Measurements from ENCODE around the gene C14orf180.
"Not testable (repeated sequence)": the region's sequence is repeated elsewhere in the genome, so short reads cannot be mapped to it uniquely, and the experiment has no call there.

Gene C14orf180

GRCh38 chr14:104576232-104576969 is 3.2 kb upstream of the C14orf180 start:
- Histone ChIP-seq H3K27me3 (ENCODE audit: insufficient read depth, low read length) (no peaks in the 10 kb centered on the region), H3K27ac (ENCODE audit: low read length) (no peak overlapping the region), H3K4me1 (ENCODE audit: insufficient read depth, low read length) (no peaks in the 10 kb centered on the region), H3K36me3 (ENCODE audit: insufficient read depth, low read depth, low read length) (no peaks in the 10 kb centered on the region), H3K9ac (ENCODE audit: low read depth, low read length) (no peak overlapping the region), H3K4me3 (ENCODE audit: low read length) (no peak overlapping the region), H3K9me3 (ENCODE audit: insufficient read depth, low read depth, low read length) (no peaks in the 10 kb centered on the region)

DNA sequence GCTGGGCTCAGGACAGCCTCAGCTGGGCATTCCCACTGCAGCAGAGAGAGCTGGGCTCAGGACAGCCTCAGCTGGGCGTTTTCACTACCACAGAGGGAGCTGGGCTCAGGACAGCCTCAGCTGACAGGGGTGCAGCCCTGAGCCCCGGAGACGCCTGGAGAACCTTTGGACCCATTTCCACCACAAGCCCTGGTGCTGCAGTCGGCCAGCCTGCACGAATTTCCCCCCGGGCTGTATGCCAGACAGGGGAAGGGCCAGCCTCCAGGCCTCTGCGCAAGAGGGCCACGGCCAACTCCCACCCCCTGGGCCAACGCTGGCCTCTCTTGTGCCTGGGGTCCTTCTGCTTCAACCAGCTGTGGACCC is 2.6 kb upstream of the C14orf180 start:
- no peak overlapping the region for H3K27ac ChIP-seq (ENCODE audit: low read length)
- H3K27me3 ChIP-seq (ENCODE audit: insufficient read depth, low read length) = no peaks in the 10 kb centered on the region
- H3K4me1 ChIP-seq (ENCODE audit: insufficient read depth, low read length) = no peaks in the 10 kb centered on the region
- no peaks in the 10 kb centered on the region for H3K9me3 ChIP-seq (ENCODE audit: insufficient read depth, low read depth, low read length)
- H3K4me3 ChIP-seq (ENCODE audit: low read length) = no peak overlapping the region
- H3K9ac ChIP-seq (ENCODE audit: low read depth, low read length) = no peak overlapping the region
- H3K36me3 ChIP-seq (ENCODE audit: insufficient read depth, low read depth, low read length) = no peaks in the 10 kb centered on the region

- no peaks in the 10 kb centered on the region for H3K27me3 ChIP-seq (ENCODE audit: insufficient read depth, low read length)
These were observed 2.1 kb upstream of the C14orf180 start for GRCh38 chr14:104577426-104577825.

GRCh38 chr14:104577847-104578301 is 1.7 kb upstream of the C14orf180 start:
- H3K4me3 ChIP-seq (ENCODE audit: low read length) = no peak overlapping the region
- H3K9me3 ChIP-seq (ENCODE audit: insufficient read depth, low read depth, low read length) = no peaks in the 10 kb centered on the region
- H3K27me3 ChIP-seq (ENCODE audit: insufficient read depth, low read length) = no peaks in the 10 kb centered on the region
- no peak overlapping the region for H3K27ac ChIP-seq (ENCODE audit: low read length)
- no peaks in the 10 kb centered on the region for H3K4me1 ChIP-seq (ENCODE audit: insufficient read depth, low read length)
- no peak overlapping the region for H3K9ac ChIP-seq (ENCODE audit: low read depth, low read length)
- no peaks in the 10 kb centered on the region for H3K36me3 ChIP-seq (ENCODE audit: insufficient read depth, low read depth, low read length)

More at GRCh38 chr14:104577426-104577825, 2.1 kb upstream of the C14orf180 start:
- Histone ChIP-seq H3K27ac (ENCODE audit: low read length) (no peak overlapping the region), H3K36me3 (ENCODE audit: insufficient read depth, low read depth, low read length) (no peaks in the 10 kb centered on the region), H3K4me1 (ENCODE audit: insufficient read depth, low read length) (no peaks in the 10 kb centered on the region), H3K9me3 (ENCODE audit: insufficient read depth, low read depth, low read length) (no peaks in the 10 kb centered on the region), H3K9ac (ENCODE audit: low read depth, low read length) (no peak overlapping the region), H3K4me3 (ENCODE audit: low read length) (no peak overlapping the region)

- Histone ChIP-seq H3K4me3 (ENCODE audit: low read length) (no peak overlapping the region), H3K36me3 (ENCODE audit: insufficient read depth, low read depth, low read length) (no peaks in the 10 kb centered on the region), H3K4me1 (ENCODE audit: insufficient read depth, low read length) (no peaks in the 10 kb centered on the region), H3K9me3 (ENCODE audit: insufficient read depth, low read depth, low read length) (no peaks in the 10 kb centered on the region), H3K9ac (ENCODE audit: low read depth, low read length) (no peak overlapping the region), H3K27ac (ENCODE audit: low read length) (no peak overlapping the region), H3K27me3 (ENCODE audit: insufficient read depth, low read length) (no peaks in the 10 kb centered on the region)
These were observed 1.2 kb upstream of the C14orf180 start for GRCh38 chr14:104578321-104578720.

DNA sequence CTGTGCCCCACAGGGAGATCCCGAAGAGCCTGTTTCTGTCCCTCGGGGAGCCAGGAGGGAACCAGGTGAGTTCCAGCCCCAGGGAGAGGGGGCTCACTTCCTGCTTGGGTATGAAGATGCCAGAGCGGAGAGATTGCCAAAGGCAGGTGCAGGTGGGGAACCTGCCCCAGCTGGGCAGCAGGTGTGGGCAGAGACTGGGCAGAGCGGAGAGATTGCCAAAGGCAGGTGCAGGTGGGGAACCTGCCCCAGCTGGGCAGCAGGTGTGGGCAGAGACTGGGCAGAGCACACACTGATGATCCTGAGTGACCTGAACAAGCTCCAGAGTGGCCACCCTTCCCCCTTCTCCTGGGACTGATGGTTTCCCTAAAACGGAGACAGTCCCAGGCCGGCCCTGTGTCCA is 375 bp downstream of the C14orf180 start:
- not testable (repeated sequence) for H3K36me3 ChIP-seq (ENCODE audit: insufficient read depth, low read depth, low read length); H3K4me3 ChIP-seq (ENCODE audit: low read length); H3K4me1 ChIP-seq (ENCODE audit: insufficient read depth, low read length); H3K9me3 ChIP-seq (ENCODE audit: insufficient read depth, low read depth, low read length); H3K27ac ChIP-seq (ENCODE audit: low read length); H3K9ac ChIP-seq (ENCODE audit: low read depth, low read length); H3K27me3 ChIP-seq (ENCODE audit: insufficient read depth, low read length)

DNA sequence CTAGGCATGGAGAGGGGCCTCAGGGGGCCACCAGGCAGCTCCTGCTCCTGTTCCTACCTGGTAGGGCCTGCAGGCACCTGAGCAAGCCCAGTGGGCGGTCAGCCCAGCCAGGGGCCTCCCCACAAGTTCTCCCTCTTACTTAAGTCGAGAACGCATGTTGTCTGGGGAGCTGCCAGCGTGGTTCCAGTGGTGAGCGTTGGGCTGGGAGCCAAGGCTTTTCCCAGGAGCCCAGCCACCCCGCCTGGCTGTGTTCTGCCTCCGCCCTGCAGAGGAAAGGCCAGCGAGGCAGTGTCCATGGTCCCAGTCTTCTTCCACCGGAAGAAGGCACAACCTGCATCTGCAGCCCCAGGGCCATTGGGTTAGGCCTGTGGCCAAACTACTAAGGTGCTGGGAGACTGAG is 1.4 kb downstream of the C14orf180 start:
- Histone ChIP-seq H3K27ac (ENCODE audit: low read length) (no peak overlapping the region), H3K4me1 (ENCODE audit: insufficient read depth, low read length) (no peaks in the 10 kb centered on the region), H3K9ac (ENCODE audit: low read depth, low read length) (no peak overlapping the region), H3K27me3 (ENCODE audit: insufficient read depth, low read length) (no peaks in the 10 kb centered on the region), H3K4me3 (ENCODE audit: low read length) (no peak overlapping the region), H3K9me3 (ENCODE audit: insufficient read depth, low read depth, low read length) (no peaks in the 10 kb centered on the region), H3K36me3 (ENCODE audit: insufficient read depth, low read depth, low read length) (no peaks in the 10 kb centered on the region)

- H3K27ac ChIP-seq (ENCODE audit: low read length) = no peak overlapping the region
- no peaks in the 10 kb centered on the region for H3K36me3 ChIP-seq (ENCODE audit: insufficient read depth, low read depth, low read length)
- H3K9me3 ChIP-seq (ENCODE audit: insufficient read depth, low read depth, low read length) = no peaks in the 10 kb centered on the region
- H3K9ac ChIP-seq (ENCODE audit: low read depth, low read length) = no peak overlapping the region
- H3K4me3 ChIP-seq (ENCODE audit: low read length) = no peak overlapping the region
- no peaks in the 10 kb centered on the region for H3K4me1 ChIP-seq (ENCODE audit: insufficient read depth, low read length)
- H3K27me3 ChIP-seq (ENCODE audit: insufficient read depth, low read length) = no peaks in the 10 kb centered on the region
These were observed 2.0 kb downstream of the C14orf180 start for GRCh38 chr14:104581521-104581920.

GRCh38 chr14:104582005-104582404 is 2.4 kb downstream of the C14orf180 start:
- H3K9ac ChIP-seq (ENCODE audit: low read depth, low read length) = no peak overlapping the region
- no peaks in the 10 kb centered on the region for H3K27me3 ChIP-seq (ENCODE audit: insufficient read depth, low read length)
- no peaks in the 10 kb centered on the region for H3K4me1 ChIP-seq (ENCODE audit: insufficient read depth, low read length)
- H3K36me3 ChIP-seq (ENCODE audit: insufficient read depth, low read depth, low read length) = no peaks in the 10 kb centered on the region
- H3K4me3 ChIP-seq (ENCODE audit: low read length) = no peak overlapping the region
- no peak overlapping the region for H3K27ac ChIP-seq (ENCODE audit: low read length)
- H3K9me3 ChIP-seq (ENCODE audit: insufficient read depth, low read depth, low read length) = no peaks in the 10 kb centered on the region

DNA sequence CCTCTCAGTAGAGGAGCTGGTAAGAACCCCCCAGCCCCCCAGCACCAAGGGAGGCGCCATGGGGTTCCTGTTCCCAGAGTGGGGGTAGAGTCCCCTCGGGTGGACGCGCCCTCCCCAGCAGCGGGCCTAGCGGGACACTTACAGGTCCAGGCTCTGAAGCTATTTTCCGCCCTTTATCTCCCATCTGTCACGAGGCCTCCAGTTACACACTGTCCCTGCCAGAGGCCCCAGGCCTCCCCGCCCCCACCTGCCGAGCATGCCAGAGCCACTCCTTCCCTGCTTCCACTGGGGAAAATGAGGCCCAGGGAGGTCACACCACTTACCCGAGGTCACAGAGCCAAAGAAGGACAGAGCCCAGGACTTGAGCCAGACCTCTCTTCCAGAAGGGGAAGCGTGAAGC is 3.1 kb downstream of the C14orf180 start:
- Histone ChIP-seq H3K9ac (ENCODE audit: low read depth, low read length) (no peak overlapping the region), H3K4me3 (ENCODE audit: low read length) (no peak overlapping the region), H3K36me3 (ENCODE audit: insufficient read depth, low read depth, low read length) (no peaks in the 10 kb centered on the region), H3K4me1 (ENCODE audit: insufficient read depth, low read length) (no peaks in the 10 kb centered on the region), H3K27me3 (ENCODE audit: insufficient read depth, low read length) (no peaks in the 10 kb centered on the region), H3K27ac (ENCODE audit: low read length) (no peak overlapping the region), H3K9me3 (ENCODE audit: insufficient read depth, low read depth, low read length) (no peaks in the 10 kb centered on the region)

- Histone ChIP-seq H3K4me1 (ENCODE audit: insufficient read depth, low read length) (no peaks in the 10 kb centered on the region), H3K9ac (ENCODE audit: low read depth, low read length) (no peak overlapping the region), H3K36me3 (ENCODE audit: insufficient read depth, low read depth, low read length) (no peaks in the 10 kb centered on the region), H3K27me3 (ENCODE audit: insufficient read depth, low read length) (no peaks in the 10 kb centered on the region), H3K27ac (ENCODE audit: low read length) (no peak overlapping the region), H3K4me3 (ENCODE audit: low read length) (no peak overlapping the region), H3K9me3 (ENCODE audit: insufficient read depth, low read depth, low read length) (no peaks in the 10 kb centered on the region)
These were observed 4.1 kb downstream of the C14orf180 start for GRCh38 chr14:104583424-104584306.

DNA sequence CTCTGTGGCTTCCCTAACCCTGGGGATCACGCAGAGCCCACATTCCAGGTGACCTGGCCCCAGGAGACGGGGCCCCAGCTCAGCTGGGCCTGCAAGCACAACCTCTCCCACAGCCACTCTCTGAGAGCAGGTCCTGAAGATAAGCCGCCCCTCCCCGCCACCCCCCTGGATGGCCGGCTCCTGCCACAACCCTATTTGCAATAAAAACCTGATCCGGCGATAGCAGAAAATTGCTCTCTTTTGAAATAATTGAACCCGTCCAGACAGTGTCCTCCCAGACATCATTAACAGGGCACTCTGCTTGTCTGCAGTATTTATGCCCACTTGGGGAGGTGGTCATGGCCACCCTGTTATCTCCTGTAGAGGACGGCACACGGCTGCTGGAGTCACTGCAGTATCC is 5.0 kb downstream of the C14orf180 start:
- Histone ChIP-seq H3K27ac (ENCODE audit: low read length) (no peak overlapping the region), H3K27me3 (ENCODE audit: insufficient read depth, low read length) (no peaks in the 10 kb centered on the region), H3K9me3 (ENCODE audit: insufficient read depth, low read depth, low read length) (no peaks in the 10 kb centered on the region), H3K4me1 (ENCODE audit: insufficient read depth, low read length) (no peaks in the 10 kb centered on the region), H3K36me3 (ENCODE audit: insufficient read depth, low read depth, low read length) (no peaks in the 10 kb centered on the region), H3K4me3 (ENCODE audit: low read length) (no peak overlapping the region), H3K9ac (ENCODE audit: low read depth, low read length) (no peak overlapping the region)

All from iPS-20b (cell line).